Measurements from ENCODE around the gene ADGRL3.

DNA sequence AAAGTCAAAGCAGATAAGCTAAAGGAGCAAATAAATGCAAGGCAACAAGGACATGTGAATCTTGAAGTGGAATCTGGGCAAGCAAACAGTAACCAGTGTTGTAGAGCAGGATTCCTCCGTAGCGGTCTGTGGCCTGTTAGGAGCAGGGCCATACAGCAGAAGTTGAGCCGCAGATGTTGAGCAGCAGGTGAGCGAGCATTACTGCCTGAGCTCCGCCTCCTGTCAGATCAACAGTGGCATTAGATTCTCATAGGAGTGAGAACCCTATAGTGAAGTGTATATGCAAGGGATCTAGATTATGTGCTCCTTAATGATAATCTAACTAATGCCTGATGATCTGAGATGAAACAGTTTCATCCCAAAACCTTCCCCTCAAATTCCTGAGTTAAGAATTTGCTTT is 550.7 kb downstream of the ADGRL3 start:
- no peak for TF ChIP-seq EZH2 (IDR thresholded peaks at IDR 0.05; ENCODE audit: borderline replicate concordance, insufficient read depth, low read depth, low read length, poor library complexity, severe bottlenecking)
- TF ChIP-seq, protein P1, sequence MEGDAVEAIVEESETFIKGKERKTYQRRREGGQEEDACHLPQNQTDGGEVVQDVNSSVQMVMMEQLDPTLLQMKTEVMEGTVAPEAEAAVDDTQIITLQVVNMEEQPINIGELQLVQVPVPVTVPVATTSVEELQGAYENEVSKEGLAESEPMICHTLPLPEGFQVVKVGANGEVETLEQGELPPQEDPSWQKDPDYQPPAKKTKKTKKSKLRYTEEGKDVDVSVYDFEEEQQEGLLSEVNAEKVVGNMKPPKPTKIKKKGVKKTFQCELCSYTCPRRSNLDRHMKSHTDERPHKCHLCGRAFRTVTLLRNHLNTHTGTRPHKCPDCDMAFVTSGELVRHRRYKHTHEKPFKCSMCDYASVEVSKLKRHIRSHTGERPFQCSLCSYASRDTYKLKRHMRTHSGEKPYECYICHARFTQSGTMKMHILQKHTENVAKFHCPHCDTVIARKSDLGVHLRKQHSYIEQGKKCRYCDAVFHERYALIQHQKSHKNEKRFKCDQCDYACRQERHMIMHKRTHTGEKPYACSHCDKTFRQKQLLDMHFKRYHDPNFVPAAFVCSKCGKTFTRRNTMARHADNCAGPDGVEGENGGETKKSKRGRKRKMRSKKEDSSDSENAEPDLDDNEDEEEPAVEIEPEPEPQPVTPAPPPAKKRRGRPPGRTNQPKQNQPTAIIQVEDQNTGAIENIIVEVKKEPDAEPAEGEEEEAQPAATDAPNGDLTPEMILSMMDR (IDR thresholded peaks at IDR 0.05), result no peak

All from B cell (primary cell).